Endothelial cell of umbilical vein (primary cell): ENCODE measurements around the gene ZNF740.

Source experiments
- CTCF ChIP-seq, 2 donors: IDR thresholded peaks; 1 replicate in 1 of 2; 2 replicates in 1 of 2; pipeline ENCODE4 v1.5.1; 2011; ENCODE audit warnings: low read length in 2 of 2, mild to moderate bottlenecking in 2 of 2, moderate library complexity in 2 of 2, control low read depth in 1 of 2, inconsistent platforms in 1 of 2, low read depth in 1 of 2; ENCODE audit not compliant: insufficient read depth in 1 of 2; ENCODE audit errors: extremely low read depth in 1 of 2
- EZH2 ChIP-seq: IDR thresholded peaks from 2 replicates; pipeline ENCODE4 v1.6.1; 2012; ENCODE audit warnings: borderline replicate concordance, low read depth, mild to moderate bottlenecking, moderate library complexity, low read length, inconsistent platforms; ENCODE audit not compliant: severe bottlenecking
- FOS ChIP-seq: IDR thresholded peaks from 2 replicates; pipeline ENCODE4 v1.6.1; 2011; ENCODE audit warnings: mild to moderate bottlenecking, low read length, moderate library complexity, borderline replicate concordance; ENCODE audit not compliant: insufficient read depth
- JUN ChIP-seq: IDR thresholded peaks from 2 replicates; pipeline ENCODE4 v1.6.1; 2011; ENCODE audit warnings: borderline replicate concordance, low read depth; ENCODE audit not compliant: insufficient read length, insufficient read depth
- MAX ChIP-seq: IDR thresholded peaks from 2 replicates; pipeline ENCODE4 v1.6.1; 2011; ENCODE audit not compliant: insufficient read depth, insufficient read length
- MYC ChIP-seq: IDR thresholded peaks from one replicate; pipeline ENCODE4 v1.6.1; 2011; ENCODE audit warnings: mild to moderate bottlenecking, low read depth, low read length
- POLR2A ChIP-seq: IDR thresholded peaks from 2 replicates; pipeline ENCODE4 v1.6.1; 2012; ENCODE audit warnings: low read depth, mild to moderate bottlenecking, control low read depth, low read length
- POLR2AphosphoS5 ChIP-seq: IDR thresholded peaks from 2 replicates; pipeline ENCODE4 v1.6.1; 2012; ENCODE audit warnings: low read depth, mild to moderate bottlenecking, control low read depth, low read length, moderate library complexity; ENCODE audit not compliant: insufficient read depth

GRCh38 chr12:53191096-53191884 is 10.8 kb downstream of the ZNF740 start:
- TF ChIP-seq POLR2A (no peak), CTCF (IDR thresholded peaks at IDR 0.05; ENCODE audit: extremely low read depth in 1 of 2, insufficient read depth in 1 of 2, low read depth in 1 of 2, low read length in 2 of 2) (no peak), MAX (no peak), EZH2 (no peak), POLR2AphosphoS5 (no peak), MYC (no peak), FOS (no peak), JUN (no peak)
